ENCODE results near the gene GRIK2. TPM values are rescaled to one million over a fixed set of nuclear protein-coding genes. Genes with fewer than 3 reads are reported as not detected.
"Not testable (repeated sequence)": the region's sequence is repeated elsewhere in the genome, so short reads cannot be mapped to it uniquely, and the experiment has no call there.

GRIK2 gene
- total RNA-seq, 1 donor from 2014 or later = 2.5 TPM

- no peak overlapping the region for H3K9ac ChIP-seq (ENCODE audit: low read length)
- TF ChIP-seq CTCF (IDR thresholded peaks at IDR 0.05; ENCODE audit: insufficient read depth, low read depth, low read length) (no peak), EZH2 (IDR thresholded peaks at IDR 0.05; ENCODE audit: insufficient read depth, low read length) (no peak)
- no peaks in the 10 kb centered on the region for H3K9me3 ChIP-seq (ENCODE audit: insufficient read depth, low read depth, low read length)
- no peak overlapping the region for H3K27ac Mint-ChIP-seq (ENCODE audit: unreplicated experiment)
- DNase-seq (ENCODE audit: low read depth) (no peak), FAIRE-seq (no peak)
- H2AFZ ChIP-seq (ENCODE audit: low read depth, low read length) = no peak overlapping the region
- no peaks in the 10 kb centered on the region for H3K27me3 Mint-ChIP-seq (ENCODE audit: low read depth, unreplicated experiment)
- no peaks in the 10 kb centered on the region for H3K27me3 ChIP-seq (ENCODE audit: insufficient read depth, low read length)
- H3K9me3 Mint-ChIP-seq (ENCODE audit: unreplicated experiment) = peaks cover 1% of the 10 kb centered on the region
- H3K4me1 ChIP-seq (ENCODE audit: insufficient read depth, low read length) = no peaks in the 10 kb centered on the region
- no peaks in the 10 kb centered on the region for H3K79me2 ChIP-seq (ENCODE audit: insufficient read depth, low read length)
- no peaks in the 10 kb centered on the region for H3K36me3 ChIP-seq (ENCODE audit: insufficient read depth, low read length)
- H3K36me3 Mint-ChIP-seq (ENCODE audit: low read depth, unreplicated experiment) = no peaks in the 10 kb centered on the region
- no peak overlapping the region for H3K4me2 ChIP-seq (ENCODE audit: low read length)
- no peak overlapping the region for H3K27ac ChIP-seq (ENCODE audit: low read depth, low read length)
- H4K20me1 ChIP-seq (ENCODE audit: insufficient read depth, low read length) = no peaks in the 10 kb centered on the region
- H3K4me3 ChIP-seq (ENCODE audit: insufficient read depth, low read depth, low read length) = no peak overlapping the region
- no peaks in the 10 kb centered on the region for H3K4me1 Mint-ChIP-seq (ENCODE audit: low read depth, unreplicated experiment)
- H3K4me3 Mint-ChIP-seq (ENCODE audit: unreplicated experiment) = no peak overlapping the region
Observed at GRCh38 chr6:101626269-101626668, 232.8 kb downstream of the GRIK2 start.

DNA sequence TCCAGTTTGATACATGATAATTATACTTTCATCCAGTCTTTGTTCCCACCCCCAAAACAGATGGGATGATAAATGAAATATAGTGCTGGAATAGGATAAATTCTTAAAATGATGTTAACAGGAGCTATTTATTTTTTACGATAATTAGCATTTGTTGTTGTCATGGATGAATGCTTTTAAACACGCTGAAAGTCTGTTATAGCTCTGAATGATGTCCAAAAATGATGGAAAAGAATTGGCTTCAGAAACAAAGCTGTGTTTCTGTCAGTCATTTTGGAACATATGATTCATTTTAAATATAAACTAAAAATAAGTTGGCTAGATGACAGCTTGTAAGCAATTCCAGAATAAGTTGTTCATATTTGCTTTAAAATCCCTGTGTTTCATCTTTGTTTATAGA is 237.4 kb downstream of the GRIK2 start:
- no peak overlapping the region for H3K27ac Mint-ChIP-seq (ENCODE audit: unreplicated experiment)
- FAIRE-seq = no peak
- Histone ChIP-seq H3K4me3 (ENCODE audit: insufficient read depth, low read depth, low read length) (no peak overlapping the region), H3K27me3 (ENCODE audit: insufficient read depth, low read length) (no peaks in the 10 kb centered on the region), H3K36me3 (ENCODE audit: insufficient read depth, low read length) (no peaks in the 10 kb centered on the region), H3K9me3 (ENCODE audit: insufficient read depth, low read depth, low read length) (no peaks in the 10 kb centered on the region), H2AFZ (ENCODE audit: low read depth, low read length) (no peak overlapping the region), H3K27ac (ENCODE audit: low read depth, low read length) (no peak overlapping the region), H4K20me1 (ENCODE audit: insufficient read depth, low read length) (no peaks in the 10 kb centered on the region), H3K79me2 (ENCODE audit: insufficient read depth, low read length) (no peaks in the 10 kb centered on the region), H3K4me2 (ENCODE audit: low read length) (no peak overlapping the region), H3K4me1 (ENCODE audit: insufficient read depth, low read length) (no peaks in the 10 kb centered on the region), H3K9ac (ENCODE audit: low read length) (no peak overlapping the region)
- no peak overlapping the region for H3K4me3 Mint-ChIP-seq (ENCODE audit: unreplicated experiment)
- DNase-seq (ENCODE audit: low read depth) = no peak
- no peaks in the 10 kb centered on the region for H3K36me3 Mint-ChIP-seq (ENCODE audit: low read depth, unreplicated experiment)
- H3K27me3 Mint-ChIP-seq (ENCODE audit: low read depth, unreplicated experiment) = no peaks in the 10 kb centered on the region
- no peak for TF ChIP-seq CTCF (IDR thresholded peaks at IDR 0.05; ENCODE audit: insufficient read depth, low read depth, low read length)
- TF ChIP-seq EZH2 (IDR thresholded peaks at IDR 0.05; ENCODE audit: insufficient read depth, low read length) = no peak
- peaks cover 1% of the 10 kb centered on the region for H3K9me3 Mint-ChIP-seq (ENCODE audit: unreplicated experiment)
- peaks cover 4% of the 10 kb centered on the region for H3K4me1 Mint-ChIP-seq (ENCODE audit: low read depth, unreplicated experiment)

- no peaks in the 10 kb centered on the region for H3K27me3 Mint-ChIP-seq (ENCODE audit: low read depth, unreplicated experiment)
- Histone ChIP-seq H3K4me3 (ENCODE audit: insufficient read depth, low read depth, low read length) (no peak overlapping the region), H2AFZ (ENCODE audit: low read depth, low read length) (no peak overlapping the region), H3K27me3 (ENCODE audit: insufficient read depth, low read length) (no peaks in the 10 kb centered on the region), H3K4me1 (ENCODE audit: insufficient read depth, low read length) (no peaks in the 10 kb centered on the region), H3K4me2 (ENCODE audit: low read length) (no peak overlapping the region), H3K79me2 (ENCODE audit: insufficient read depth, low read length) (no peaks in the 10 kb centered on the region), H3K27ac (ENCODE audit: low read depth, low read length) (no peak overlapping the region), H3K36me3 (ENCODE audit: insufficient read depth, low read length) (no peaks in the 10 kb centered on the region), H4K20me1 (ENCODE audit: insufficient read depth, low read length) (no peaks in the 10 kb centered on the region), H3K9ac (ENCODE audit: low read length) (no peak overlapping the region), H3K9me3 (ENCODE audit: insufficient read depth, low read depth, low read length) (no peaks in the 10 kb centered on the region)
- no peak for DNase-seq (ENCODE audit: low read depth)
- peaks cover 1% of the 10 kb centered on the region for H3K9me3 Mint-ChIP-seq (ENCODE audit: unreplicated experiment)
- TF ChIP-seq EZH2 (IDR thresholded peaks at IDR 0.05; ENCODE audit: insufficient read depth, low read length) (no peak), CTCF (IDR thresholded peaks at IDR 0.05; ENCODE audit: insufficient read depth, low read depth, low read length) (no peak)
- H3K36me3 Mint-ChIP-seq (ENCODE audit: low read depth, unreplicated experiment) = no peaks in the 10 kb centered on the region
- no peak overlapping the region for H3K4me3 Mint-ChIP-seq (ENCODE audit: unreplicated experiment)
- no peak overlapping the region for H3K27ac Mint-ChIP-seq (ENCODE audit: unreplicated experiment)
- no peak for FAIRE-seq
- peaks cover 4% of the 10 kb centered on the region for H3K4me1 Mint-ChIP-seq (ENCODE audit: low read depth, unreplicated experiment)
Observed at GRCh38 chr6:101633081-101633480, 239.6 kb downstream of the GRIK2 start.

DNA sequence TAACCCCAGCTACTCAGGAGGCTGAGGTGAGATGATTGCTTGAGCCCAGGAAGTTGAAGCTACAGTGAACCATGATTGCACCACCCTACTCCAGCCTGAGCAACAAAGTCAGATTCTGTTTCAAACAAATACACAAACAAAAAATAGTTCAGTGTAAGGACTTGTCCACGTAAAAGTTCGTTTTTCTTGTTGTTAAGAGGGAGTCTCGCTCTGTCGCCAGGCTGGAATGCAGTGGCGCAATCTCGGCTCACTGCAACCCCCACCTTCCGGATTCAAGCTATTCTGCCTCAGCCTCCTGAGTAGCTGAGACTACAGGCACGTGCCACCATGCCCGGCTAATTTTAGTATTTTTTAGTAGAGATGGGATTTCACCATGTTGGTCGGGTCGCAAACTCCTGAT is 245.4 kb downstream of the GRIK2 start:
- H2AFZ ChIP-seq (ENCODE audit: low read depth, low read length); H3K4me2 ChIP-seq (ENCODE audit: low read length); H3K9me3 ChIP-seq (ENCODE audit: insufficient read depth, low read depth, low read length); H3K4me1 Mint-ChIP-seq (ENCODE audit: low read depth, unreplicated experiment); DNase-seq (ENCODE audit: low read depth); H3K4me3 ChIP-seq (ENCODE audit: insufficient read depth, low read depth, low read length); H3K9ac ChIP-seq (ENCODE audit: low read length); FAIRE-seq; H3K4me3 Mint-ChIP-seq (ENCODE audit: unreplicated experiment); H3K27me3 Mint-ChIP-seq (ENCODE audit: low read depth, unreplicated experiment); H3K79me2 ChIP-seq (ENCODE audit: insufficient read depth, low read length); H3K36me3 ChIP-seq (ENCODE audit: insufficient read depth, low read length); H3K9me3 Mint-ChIP-seq (ENCODE audit: unreplicated experiment); H3K4me1 ChIP-seq (ENCODE audit: insufficient read depth, low read length); H3K36me3 Mint-ChIP-seq (ENCODE audit: low read depth, unreplicated experiment); H4K20me1 ChIP-seq (ENCODE audit: insufficient read depth, low read length); H3K27me3 ChIP-seq (ENCODE audit: insufficient read depth, low read length); H3K27ac ChIP-seq (ENCODE audit: low read depth, low read length): not testable (repeated sequence)
- H3K27ac Mint-ChIP-seq (ENCODE audit: unreplicated experiment) = peak overlapping the region; percentile 48
